Activated naive CD8-positive, alpha-beta T cell treated with anti-CD3 and anti-CD28 coated beads for 36 hours (primary cell): ENCODE data around the gene FBXL22. TPM values are rescaled to one million over a fixed set of nuclear protein-coding genes. Genes with fewer than 3 reads are reported as not detected.
A peak's percentile ranks its signal among the peaks of the same experiment; 100 is the strongest.

Experiments
- DNase-seq: peaks from one replicate; pipeline ENCODE4 v3.0.0; 2021
- H3K27ac Mint-ChIP-seq: one replicate; pipeline ENCODE4 v1.8.0; 2022; ENCODE audit warnings: mild to moderate bottlenecking, moderate library complexity, mixed read lengths
- H3K27me3 Mint-ChIP-seq: one replicate; pipeline ENCODE4 v1.8.0; 2022; ENCODE audit warnings: mild to moderate bottlenecking, mixed read lengths
- H3K36me3 Mint-ChIP-seq: one replicate; pipeline ENCODE4 v1.8.0; 2021; ENCODE audit warnings: mild to moderate bottlenecking, mixed read lengths
- H3K4me1 Mint-ChIP-seq: one replicate; pipeline ENCODE4 v1.8.0; 2021; ENCODE audit warnings: mixed read lengths
- H3K4me3 Mint-ChIP-seq: one replicate; pipeline ENCODE4 v1.8.0; 2022; ENCODE audit warnings: mild to moderate bottlenecking, moderate library complexity, mixed read lengths
- H3K9me3 Mint-ChIP-seq: one replicate; pipeline ENCODE4 v1.8.0; 2022; ENCODE audit warnings: mixed read lengths
- total RNA-seq, 2 experiments: library from RNA; stranded (reverse); gene quantifications; one replicate each; pipeline ENCODE4 v1.2.3, GENCODE V29; 2021

Gene FBXL22, protein sequence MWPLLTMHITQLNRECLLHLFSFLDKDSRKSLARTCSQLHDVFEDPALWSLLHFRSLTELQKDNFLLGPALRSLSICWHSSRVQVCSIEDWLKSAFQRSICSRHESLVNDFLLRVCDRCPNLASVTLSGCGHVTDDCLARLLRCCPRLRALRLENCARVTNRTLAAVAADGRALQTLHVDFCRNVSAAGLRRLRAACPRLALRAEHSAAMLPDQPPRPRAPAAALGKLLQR
- total RNA-seq: under 1 TPM; 0.52 to 0.76 TPM

GRCh38 chr15:63597038-63597790, at the start of gene FBXL22:
Gene FBXL22, plus strand, starts transcription at chr15:63597387. Its CDS starts 6 bp downstream, at chr15:63597393.
- Mint-ChIP-seq H3K4me3 (no peak within 1 kb of the TSS), H3K36me3 (peaks cover 34% of the 10 kb centered on the region), H3K27me3 (no peaks in the 10 kb centered on the region)

GRCh38 chr15:63551400-63551799, 45.8 kb upstream of the FBXL22 start:
- peaks cover 49% of the 10 kb centered on the region for H3K4me1 Mint-ChIP-seq
- H3K4me3 Mint-ChIP-seq: no peak overlapping the region
- no peak overlapping the region for H3K27ac Mint-ChIP-seq
- H3K27me3 Mint-ChIP-seq: no peaks in the 10 kb centered on the region
- H3K36me3 Mint-ChIP-seq: peaks cover 19% of the 10 kb centered on the region
- no peaks in the 10 kb centered on the region for H3K9me3 Mint-ChIP-seq
- no peak for DNase-seq

More at GRCh38 chr15:63597038-63597790, at the start of gene FBXL22:
- no peaks in the 10 kb centered on the region for H3K9me3 Mint-ChIP-seq
- H3K4me1 Mint-ChIP-seq: peaks cover 69% of the 10 kb centered on the region
- H3K27ac Mint-ChIP-seq: peak within 1 kb of the TSS; percentile 92
- DNase-seq: no peak

DNA sequence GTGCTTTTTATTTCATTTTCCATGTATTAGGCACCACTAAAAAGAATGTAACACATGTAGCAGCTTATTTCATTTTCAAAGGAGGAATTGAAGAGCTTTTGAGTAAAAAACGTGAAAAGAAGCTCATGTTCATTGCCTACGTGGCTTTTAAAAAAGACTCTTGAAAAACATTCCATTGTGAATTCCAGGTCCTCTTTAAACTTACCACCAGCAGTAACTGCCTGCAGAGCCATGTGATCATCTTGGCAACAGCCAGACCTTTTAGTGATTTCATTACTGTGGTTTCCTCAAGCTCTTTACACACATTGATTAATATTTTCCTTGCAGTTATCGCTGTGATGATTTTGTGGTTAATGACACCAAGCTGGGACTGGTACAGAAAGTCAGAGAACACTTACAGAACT, 43.8 kb upstream of the FBXL22 start:
- peak overlapping the region; percentile 81 for H3K27ac Mint-ChIP-seq
- peaks cover 53% of the 10 kb centered on the region for H3K4me1 Mint-ChIP-seq
- H3K27me3 Mint-ChIP-seq: no peaks in the 10 kb centered on the region
- H3K36me3 Mint-ChIP-seq: peaks cover 33% of the 10 kb centered on the region
- H3K9me3 Mint-ChIP-seq: no peaks in the 10 kb centered on the region
- H3K4me3 Mint-ChIP-seq: peak overlapping the region; percentile 20
- peak; percentile 18 for DNase-seq

GRCh38 chr15:63554337-63554927, 42.8 kb upstream of the FBXL22 start:
- Mint-ChIP-seq H3K9me3 (no peaks in the 10 kb centered on the region), H3K27ac (peak overlapping the region; percentile 70), H3K27me3 (no peaks in the 10 kb centered on the region), H3K36me3 (peaks cover 38% of the 10 kb centered on the region), H3K4me3 (no peak overlapping the region), H3K4me1 (peaks cover 55% of the 10 kb centered on the region)
- DNase-seq: no peak

GRCh38 chr15:63555507-63555906, 41.7 kb upstream of the FBXL22 start:
- Mint-ChIP-seq H3K36me3 (peaks cover 47% of the 10 kb centered on the region), H3K4me1 (peaks cover 59% of the 10 kb centered on the region), H3K27ac (peak overlapping the region; percentile 5), H3K9me3 (no peaks in the 10 kb centered on the region), H3K27me3 (no peaks in the 10 kb centered on the region), H3K4me3 (no peak overlapping the region)
- no peak for DNase-seq

- peak overlapping the region; percentile 76 for H3K27ac Mint-ChIP-seq
- H3K9me3 Mint-ChIP-seq: no peaks in the 10 kb centered on the region
- no peak for DNase-seq
- peaks cover 51% of the 10 kb centered on the region for H3K36me3 Mint-ChIP-seq
- no peaks in the 10 kb centered on the region for H3K27me3 Mint-ChIP-seq
- no peak overlapping the region for H3K4me3 Mint-ChIP-seq
- peaks cover 65% of the 10 kb centered on the region for H3K4me1 Mint-ChIP-seq
Observed at GRCh38 chr15:63556246-63556645, 40.9 kb upstream of the FBXL22 start.

DNA sequence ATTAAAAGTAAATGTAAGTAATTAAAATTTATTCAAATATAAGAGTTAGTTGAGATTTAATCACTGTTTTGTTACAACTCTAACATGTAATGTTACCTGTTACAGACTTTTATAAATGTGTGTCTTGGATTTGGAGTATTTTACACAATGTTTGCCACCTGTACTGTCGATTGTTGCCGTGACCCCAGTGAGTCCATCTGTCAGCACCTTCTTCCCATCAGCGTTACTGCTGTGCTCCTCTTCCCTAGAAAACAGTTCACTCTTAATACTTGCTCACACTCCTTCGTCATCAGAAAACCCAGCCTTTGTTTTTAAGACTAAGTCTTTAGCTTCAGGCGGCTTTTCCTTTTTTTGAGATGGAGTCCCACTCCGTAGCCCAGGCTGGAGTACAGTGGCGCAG, 40.5 kb upstream of the FBXL22 start:
- no peak for DNase-seq
- Mint-ChIP-seq H3K4me3 (no peak overlapping the region), H3K4me1 (peaks cover 66% of the 10 kb centered on the region), H3K27me3 (no peaks in the 10 kb centered on the region), H3K36me3 (peaks cover 55% of the 10 kb centered on the region), H3K27ac (no peak overlapping the region), H3K9me3 (no peaks in the 10 kb centered on the region)

DNA sequence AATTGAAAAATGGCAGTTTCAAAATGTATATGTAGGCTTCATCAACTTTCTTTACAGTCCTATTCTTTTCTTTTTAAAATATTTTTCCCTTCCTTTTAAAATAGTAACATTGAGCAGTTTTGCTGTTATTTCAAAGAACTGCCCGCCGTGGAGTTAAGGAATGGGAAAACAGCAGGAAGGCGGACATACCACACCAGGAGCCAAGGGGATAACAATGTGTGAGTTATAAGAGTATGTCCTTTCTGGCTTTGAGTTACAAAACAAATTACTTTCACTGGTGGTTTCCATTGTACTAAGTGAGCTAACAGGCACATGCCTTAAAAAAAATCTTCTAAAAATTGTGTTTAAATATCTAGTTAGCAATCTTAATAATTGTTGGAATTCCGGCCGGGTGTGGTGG, 37.4 kb upstream of the FBXL22 start:
- H3K27ac Mint-ChIP-seq: peak overlapping the region; percentile 65

GRCh38 chr15:63560741-63561448, 36.3 kb upstream of the FBXL22 start:
- Mint-ChIP-seq H3K36me3 (peaks cover 51% of the 10 kb centered on the region), H3K9me3 (no peaks in the 10 kb centered on the region), H3K27ac (peak overlapping the region; percentile 80), H3K4me3 (peak overlapping the region; percentile 3), H3K27me3 (no peaks in the 10 kb centered on the region), H3K4me1 (peaks cover 42% of the 10 kb centered on the region)
- DNase-seq: peak; percentile 51

More for the DNA sequence above, 37.4 kb upstream of the FBXL22 start:
- no peak overlapping the region for H3K4me3 Mint-ChIP-seq
- H3K36me3 Mint-ChIP-seq: peaks cover 51% of the 10 kb centered on the region
- no peak for DNase-seq
- H3K9me3 Mint-ChIP-seq: no peaks in the 10 kb centered on the region
- H3K4me1 Mint-ChIP-seq: peaks cover 42% of the 10 kb centered on the region
- H3K27me3 Mint-ChIP-seq: no peaks in the 10 kb centered on the region

GRCh38 chr15:63564093-63564492, 33.1 kb upstream of the FBXL22 start:
- Mint-ChIP-seq H3K9me3 (no peaks in the 10 kb centered on the region), H3K36me3 (peaks cover 35% of the 10 kb centered on the region), H3K4me3 (no peak overlapping the region), H3K27me3 (no peaks in the 10 kb centered on the region), H3K4me1 (peaks cover 32% of the 10 kb centered on the region), H3K27ac (no peak overlapping the region)
- no peak for DNase-seq

GRCh38 chr15:63565536-63566186, 31.5 kb upstream of the FBXL22 start:
- Mint-ChIP-seq H3K4me1 (peaks cover 27% of the 10 kb centered on the region), H3K4me3 (no peak overlapping the region), H3K27me3 (no peaks in the 10 kb centered on the region), H3K9me3 (no peaks in the 10 kb centered on the region), H3K27ac (no peak overlapping the region), H3K36me3 (peaks cover 21% of the 10 kb centered on the region)
- no peak for DNase-seq

DNA sequence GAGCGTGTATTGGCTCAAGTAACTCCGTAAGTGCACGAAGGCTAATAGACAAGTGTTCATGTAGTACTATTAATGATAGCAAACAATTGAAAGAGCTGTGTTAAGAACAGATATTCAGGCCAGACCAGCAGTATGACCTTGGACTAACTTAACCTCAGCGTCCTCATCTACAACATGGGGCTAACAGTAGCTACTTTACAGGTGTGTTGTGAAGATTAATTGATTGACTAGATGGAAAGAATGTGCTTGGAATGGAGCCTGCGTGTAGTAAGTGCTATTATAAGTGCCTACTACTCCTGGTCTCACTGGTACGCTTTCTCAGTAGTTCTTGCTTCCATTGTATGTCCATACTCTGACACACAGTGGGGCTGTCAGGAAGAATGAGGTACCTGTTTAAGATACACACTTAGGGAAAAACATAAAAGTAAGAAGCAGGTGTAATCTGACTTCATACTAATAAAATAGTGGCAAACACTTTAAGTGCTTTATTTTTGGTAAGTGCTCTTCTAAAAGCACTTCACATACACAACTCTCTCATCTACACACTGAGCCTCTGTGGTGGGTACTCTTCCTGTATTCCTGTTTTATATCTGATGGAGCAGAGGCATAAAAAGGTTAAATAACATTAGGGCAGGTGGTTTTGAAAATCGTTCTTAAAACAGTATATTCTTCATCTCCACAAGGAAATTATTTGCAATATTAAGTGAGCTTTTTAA, 24.3 kb upstream of the FBXL22 start:
- H3K9me3 Mint-ChIP-seq: no peaks in the 10 kb centered on the region
- H3K27ac Mint-ChIP-seq: no peak overlapping the region
- peaks cover 15% of the 10 kb centered on the region for H3K4me1 Mint-ChIP-seq
- no peak overlapping the region for H3K4me3 Mint-ChIP-seq
- DNase-seq: no peak
- no peaks in the 10 kb centered on the region for H3K27me3 Mint-ChIP-seq
- peaks cover 10% of the 10 kb centered on the region for H3K36me3 Mint-ChIP-seq

DNA sequence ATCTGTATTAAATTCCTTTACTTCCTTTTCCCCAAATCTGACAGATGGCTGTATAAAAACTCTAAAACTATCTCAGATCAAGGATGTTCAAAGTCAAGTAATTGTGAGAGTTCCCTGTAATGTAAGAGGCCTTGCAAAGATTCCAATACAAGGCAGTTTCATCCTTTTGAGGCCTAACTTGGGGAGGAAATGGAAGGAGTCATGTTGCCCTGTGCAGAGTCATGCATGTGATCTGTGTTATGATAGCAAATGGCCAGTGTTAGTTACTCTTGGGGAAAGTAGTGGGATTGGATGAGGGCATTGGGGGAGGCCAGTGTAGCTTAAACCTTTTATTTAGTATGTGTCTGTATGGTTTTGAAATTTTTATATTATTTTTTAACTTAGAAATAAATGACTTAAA, 23.7 kb upstream of the FBXL22 start:
- H3K4me3 Mint-ChIP-seq: no peak overlapping the region
- no peaks in the 10 kb centered on the region for H3K9me3 Mint-ChIP-seq
- peaks cover 10% of the 10 kb centered on the region for H3K36me3 Mint-ChIP-seq
- no peak for DNase-seq
- peaks cover 15% of the 10 kb centered on the region for H3K4me1 Mint-ChIP-seq
- no peaks in the 10 kb centered on the region for H3K27me3 Mint-ChIP-seq
- H3K27ac Mint-ChIP-seq: no peak overlapping the region

GRCh38 chr15:63575312-63575711, 21.9 kb upstream of the FBXL22 start:
- Mint-ChIP-seq H3K9me3 (no peaks in the 10 kb centered on the region), H3K36me3 (peaks cover 9% of the 10 kb centered on the region), H3K4me1 (peaks cover 10% of the 10 kb centered on the region), H3K27me3 (no peaks in the 10 kb centered on the region), H3K4me3 (no peak overlapping the region), H3K27ac (no peak overlapping the region)
- DNase-seq: no peak
